ENCODE data around the gene TWSG1. TPM values are rescaled to one million over a fixed set of nuclear protein-coding genes. Genes with fewer than 3 reads are reported as not detected.
"Not testable (repeated sequence)": the region's sequence is repeated elsewhere in the genome, so short reads cannot be mapped to it uniquely, and the experiment has no call there.

TWSG1 gene
- total RNA-seq, 2 donors from 2014 or later = 30.7 to 31.4 TPM

DNA sequence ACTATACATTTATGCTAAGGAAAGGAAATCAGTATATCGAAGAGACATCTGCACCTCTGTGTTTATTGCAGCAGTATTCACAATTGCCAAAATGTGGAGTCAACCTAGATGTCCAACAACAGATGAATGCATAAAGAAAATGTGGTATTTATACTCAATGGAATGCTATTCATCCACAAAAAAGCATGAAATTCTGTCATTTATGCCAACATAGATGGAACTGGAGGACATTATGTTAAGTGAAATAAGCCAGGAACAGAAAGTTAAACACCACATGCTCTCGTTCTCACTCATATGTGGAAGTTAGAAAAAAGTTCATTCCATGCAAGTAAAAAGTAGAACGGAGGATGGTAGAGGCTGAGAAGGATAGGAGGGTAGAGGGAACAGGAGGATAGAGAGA lies 59.5 kb downstream of the TWSG1 start:
- Mint-ChIP-seq H3K27ac (no peak overlapping the region), H3K27me3 (ENCODE audit: insufficient read depth) (no peaks in the 10 kb centered on the region), H3K4me1 (no peaks in the 10 kb centered on the region), H3K9me3 (peaks cover 22% of the 10 kb centered on the region), H3K4me3 (no peak overlapping the region), H3K36me3 (ENCODE audit: low read depth) (peaks cover 43% of the 10 kb centered on the region)
- H3K9me3 ChIP-seq (ENCODE audit: control insufficient read depth, low read length) = peaks cover 33% of the 10 kb centered on the region
- H3K4me3 ChIP-seq (ENCODE audit: low read length) = no peak overlapping the region
- no peak overlapping the region for H3K9ac ChIP-seq (ENCODE audit: extremely low read depth, low read length, poor library complexity, severe bottlenecking)
- H3K27me3 ChIP-seq (ENCODE audit: control insufficient read depth, insufficient read depth, low read length, poor library complexity, severe bottlenecking) = no peaks in the 10 kb centered on the region
- H3K27ac ChIP-seq (ENCODE audit: low read depth, low read length) = no peak overlapping the region
- H3K4me1 ChIP-seq (ENCODE audit: control insufficient read depth, insufficient read depth, low read length) = no peaks in the 10 kb centered on the region
- no peak for DNase-seq
- TF ChIP-seq, protein P1, sequence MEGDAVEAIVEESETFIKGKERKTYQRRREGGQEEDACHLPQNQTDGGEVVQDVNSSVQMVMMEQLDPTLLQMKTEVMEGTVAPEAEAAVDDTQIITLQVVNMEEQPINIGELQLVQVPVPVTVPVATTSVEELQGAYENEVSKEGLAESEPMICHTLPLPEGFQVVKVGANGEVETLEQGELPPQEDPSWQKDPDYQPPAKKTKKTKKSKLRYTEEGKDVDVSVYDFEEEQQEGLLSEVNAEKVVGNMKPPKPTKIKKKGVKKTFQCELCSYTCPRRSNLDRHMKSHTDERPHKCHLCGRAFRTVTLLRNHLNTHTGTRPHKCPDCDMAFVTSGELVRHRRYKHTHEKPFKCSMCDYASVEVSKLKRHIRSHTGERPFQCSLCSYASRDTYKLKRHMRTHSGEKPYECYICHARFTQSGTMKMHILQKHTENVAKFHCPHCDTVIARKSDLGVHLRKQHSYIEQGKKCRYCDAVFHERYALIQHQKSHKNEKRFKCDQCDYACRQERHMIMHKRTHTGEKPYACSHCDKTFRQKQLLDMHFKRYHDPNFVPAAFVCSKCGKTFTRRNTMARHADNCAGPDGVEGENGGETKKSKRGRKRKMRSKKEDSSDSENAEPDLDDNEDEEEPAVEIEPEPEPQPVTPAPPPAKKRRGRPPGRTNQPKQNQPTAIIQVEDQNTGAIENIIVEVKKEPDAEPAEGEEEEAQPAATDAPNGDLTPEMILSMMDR (conservative IDR thresholded peaks at IDR 0.05) = no peak
- H3K36me3 ChIP-seq (ENCODE audit: control insufficient read depth, insufficient read depth, low read length) = peaks cover 43% of the 10 kb centered on the region
- 96 to 100% methylated on average over 3 of the region's 3 CpGs for WGBS, 2 experiments (ENCODE audit: insufficient coverage in 1 of 2, insufficient read length in 1 of 2)

DNA sequence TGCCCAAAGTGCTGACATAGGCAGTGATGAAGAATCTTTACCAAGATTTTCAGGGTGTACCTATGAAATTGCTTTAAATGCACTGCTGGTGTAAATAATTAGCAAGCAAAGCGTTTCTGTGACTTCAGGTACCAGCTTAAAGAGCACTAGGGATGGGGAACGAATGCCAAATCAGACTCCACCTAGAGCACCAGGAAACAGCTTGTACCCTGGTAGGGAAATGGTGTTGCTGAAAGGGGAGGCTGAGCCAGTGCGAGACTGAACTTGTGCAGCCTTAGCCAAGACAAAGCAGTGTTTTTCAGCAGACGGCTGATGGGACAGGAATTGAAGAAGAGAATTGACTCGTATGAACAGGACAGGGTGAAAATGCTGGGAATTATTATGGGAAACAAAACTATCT lies 65.6 kb downstream of the TWSG1 start:
- no peak overlapping the region for H3K27ac ChIP-seq (ENCODE audit: low read depth, low read length)
- TF ChIP-seq, protein P1 (conservative IDR thresholded peaks at IDR 0.05) = no peak
- H3K4me3 ChIP-seq (ENCODE audit: low read length) = no peak overlapping the region
- no peak overlapping the region for H3K27ac Mint-ChIP-seq
- no peak overlapping the region for H3K4me3 Mint-ChIP-seq
- no peak for DNase-seq
- H3K9me3 ChIP-seq (ENCODE audit: control insufficient read depth, low read length) = peaks cover 3% of the 10 kb centered on the region
- H3K36me3 ChIP-seq (ENCODE audit: control insufficient read depth, insufficient read depth, low read length) = peaks cover 28% of the 10 kb centered on the region
- no peaks in the 10 kb centered on the region for H3K27me3 Mint-ChIP-seq (ENCODE audit: insufficient read depth)
- 92 to 93% methylated on average over 4 of the region's 5 CpGs for whole genome bisulfite sequencing, 2 experiments (ENCODE audit: insufficient coverage in 1 of 2, insufficient read length in 1 of 2)
- no peak overlapping the region for H3K9ac ChIP-seq (ENCODE audit: extremely low read depth, low read length, poor library complexity, severe bottlenecking)
- no peaks in the 10 kb centered on the region for H3K4me1 ChIP-seq (ENCODE audit: control insufficient read depth, insufficient read depth, low read length)
- peaks cover 29% of the 10 kb centered on the region for H3K36me3 Mint-ChIP-seq (ENCODE audit: low read depth)
- no peaks in the 10 kb centered on the region for H3K27me3 ChIP-seq (ENCODE audit: control insufficient read depth, insufficient read depth, low read length, poor library complexity, severe bottlenecking)
- H3K4me1 Mint-ChIP-seq = no peaks in the 10 kb centered on the region
- peaks cover 7% of the 10 kb centered on the region for H3K9me3 Mint-ChIP-seq

DNA sequence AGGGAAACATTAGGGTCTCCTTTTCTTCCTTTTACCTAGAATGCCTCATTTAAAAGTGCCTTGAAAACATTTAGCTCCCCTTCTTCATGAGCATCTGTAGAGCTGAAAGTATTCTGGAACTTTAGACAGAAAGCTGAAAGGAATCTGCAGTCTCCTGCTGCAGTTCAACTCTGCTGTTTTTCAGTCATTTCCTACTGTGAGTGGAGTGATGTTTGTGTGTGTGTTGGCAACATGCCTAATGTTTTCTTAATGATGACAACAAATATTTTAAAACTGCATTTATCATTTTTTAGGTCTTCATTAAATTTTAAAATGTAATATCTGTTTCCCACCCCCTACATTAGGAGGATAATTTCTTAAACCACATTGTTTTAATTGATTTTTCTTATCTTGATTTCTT lies 66.6 kb downstream of the TWSG1 start:
- TF ChIP-seq, protein P1 (conservative IDR thresholded peaks at IDR 0.05) = no peak
- DNase-seq = no peak
- no peaks in the 10 kb centered on the region for H3K4me1 ChIP-seq (ENCODE audit: control insufficient read depth, insufficient read depth, low read length)
- H3K27ac ChIP-seq (ENCODE audit: low read depth, low read length) = no peak overlapping the region
- peaks cover 27% of the 10 kb centered on the region for H3K36me3 ChIP-seq (ENCODE audit: control insufficient read depth, insufficient read depth, low read length)
- no peak overlapping the region for H3K4me3 Mint-ChIP-seq
- H3K36me3 Mint-ChIP-seq (ENCODE audit: low read depth) = peaks cover 25% of the 10 kb centered on the region
- no peaks in the 10 kb centered on the region for H3K4me1 Mint-ChIP-seq
- H3K27ac Mint-ChIP-seq = no peak overlapping the region
- peaks cover 7% of the 10 kb centered on the region for H3K9me3 Mint-ChIP-seq
- no peak overlapping the region for H3K4me3 ChIP-seq (ENCODE audit: low read length)
- no peaks in the 10 kb centered on the region for H3K27me3 ChIP-seq (ENCODE audit: control insufficient read depth, insufficient read depth, low read length, poor library complexity, severe bottlenecking)
- H3K9me3 ChIP-seq (ENCODE audit: control insufficient read depth, low read length) = peaks cover 3% of the 10 kb centered on the region
- no peak overlapping the region for H3K9ac ChIP-seq (ENCODE audit: extremely low read depth, low read length, poor library complexity, severe bottlenecking)
- H3K27me3 Mint-ChIP-seq (ENCODE audit: insufficient read depth) = no peaks in the 10 kb centered on the region

DNA sequence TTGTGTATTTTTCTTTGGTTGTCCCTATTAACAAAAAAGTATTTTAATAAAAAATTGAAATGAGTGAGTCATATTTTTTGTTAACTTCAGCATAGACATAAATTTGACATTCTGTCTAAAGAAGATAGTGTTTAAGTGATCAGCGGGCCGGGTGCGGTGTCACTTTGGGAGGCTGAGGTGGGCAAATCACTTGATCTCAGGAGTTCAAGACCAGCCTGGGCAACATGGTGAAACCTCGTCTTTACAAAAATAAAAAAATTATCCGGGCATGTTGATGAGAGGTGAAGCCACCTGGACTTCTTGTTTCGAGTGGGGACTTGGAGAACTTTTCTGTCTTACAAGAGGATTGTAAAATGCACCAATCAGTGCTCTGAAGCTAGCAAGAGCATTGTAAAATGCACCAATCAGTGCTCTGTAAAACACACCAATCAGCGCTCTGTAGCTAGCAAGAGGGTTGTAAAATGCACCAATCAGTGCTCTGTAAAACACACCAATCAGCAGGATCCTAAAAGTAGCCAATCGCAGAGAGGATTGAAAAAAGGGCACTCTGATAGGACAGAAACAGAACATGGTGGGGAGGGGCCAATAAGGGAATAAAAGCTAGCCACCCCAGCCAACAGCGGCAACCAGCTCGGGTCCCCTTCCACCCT lies 67.9 kb downstream of the TWSG1 start:
- not testable (repeated sequence) for H3K4me3 ChIP-seq (ENCODE audit: low read length); DNase-seq; H3K9me3 Mint-ChIP-seq; H3K27ac ChIP-seq (ENCODE audit: low read depth, low read length); H3K4me1 ChIP-seq (ENCODE audit: control insufficient read depth, insufficient read depth, low read length); H3K27me3 Mint-ChIP-seq (ENCODE audit: insufficient read depth); H3K9ac ChIP-seq (ENCODE audit: extremely low read depth, low read length, poor library complexity, severe bottlenecking); H3K4me1 Mint-ChIP-seq; H3K27ac Mint-ChIP-seq; H3K27me3 ChIP-seq (ENCODE audit: control insufficient read depth, insufficient read depth, low read length, poor library complexity, severe bottlenecking); H3K4me3 Mint-ChIP-seq; H3K9me3 ChIP-seq (ENCODE audit: control insufficient read depth, low read length)
- H3K36me3 ChIP-seq (ENCODE audit: control insufficient read depth, insufficient read depth, low read length) = peaks cover 20% of the 10 kb centered on the region
- WGBS, 2 experiments (ENCODE audit: insufficient coverage in 1 of 2, insufficient read length in 1 of 2) = 94 to 96% methylated on average over 8 to 10 of the region's 10 CpGs
- peaks cover 16% of the 10 kb centered on the region for H3K36me3 Mint-ChIP-seq (ENCODE audit: low read depth)

Measured in endodermal cell (in vitro differentiated cells).